ENCODE results near the gene TIMM10.

The TIMM10 gene, protein sequence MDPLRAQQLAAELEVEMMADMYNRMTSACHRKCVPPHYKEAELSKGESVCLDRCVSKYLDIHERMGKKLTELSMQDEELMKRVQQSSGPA

DNA sequence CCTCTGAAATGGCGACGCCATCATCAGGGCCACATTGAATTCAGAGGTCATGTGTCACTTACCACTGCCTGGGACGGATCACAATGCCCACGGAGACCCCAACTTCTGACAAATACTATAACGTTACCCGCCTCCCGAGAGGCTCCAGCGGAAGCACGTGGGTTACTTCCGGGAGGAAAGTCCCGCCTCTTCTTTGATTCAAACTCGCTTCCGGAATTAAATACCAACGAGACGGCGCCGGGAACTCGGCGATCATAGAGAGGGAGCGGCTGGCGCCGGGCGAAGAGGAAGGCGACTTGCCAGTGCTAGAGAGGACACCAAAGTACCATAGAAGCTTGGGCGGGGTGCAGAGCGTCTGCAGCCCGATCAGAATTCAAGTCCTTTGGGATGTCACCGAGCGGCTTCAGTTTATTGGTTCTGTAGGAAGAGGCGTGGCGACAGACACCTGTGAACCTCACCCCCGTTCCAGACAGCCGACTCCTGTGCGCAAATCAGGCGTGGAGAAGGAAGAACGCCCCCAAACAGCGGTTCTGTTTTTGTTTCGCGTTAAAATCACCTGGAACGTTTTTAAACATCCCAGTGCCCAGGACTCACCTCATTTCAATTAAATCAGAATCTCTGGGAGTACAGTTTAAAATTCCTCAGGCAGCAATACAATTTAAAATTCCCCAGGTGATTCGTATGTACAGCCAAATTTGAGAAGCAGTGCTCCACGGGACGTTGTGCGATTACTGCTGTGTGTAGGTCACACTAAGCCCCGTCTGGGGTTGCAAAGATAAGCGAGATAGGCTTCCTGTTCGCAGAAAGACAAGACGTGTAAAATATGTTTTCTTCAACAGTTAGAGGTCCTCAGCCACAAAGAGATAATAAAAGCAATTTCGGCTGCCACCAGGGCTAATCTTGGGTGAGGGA, at the start of gene TIMM10:
TIMM10 (minus strand) TSS at position 159 of the 912 bp plus-strand sequence. CDS start 565 bp downstream, outside the sequence.
- peak; percentile 100 for DNase-seq

DNA sequence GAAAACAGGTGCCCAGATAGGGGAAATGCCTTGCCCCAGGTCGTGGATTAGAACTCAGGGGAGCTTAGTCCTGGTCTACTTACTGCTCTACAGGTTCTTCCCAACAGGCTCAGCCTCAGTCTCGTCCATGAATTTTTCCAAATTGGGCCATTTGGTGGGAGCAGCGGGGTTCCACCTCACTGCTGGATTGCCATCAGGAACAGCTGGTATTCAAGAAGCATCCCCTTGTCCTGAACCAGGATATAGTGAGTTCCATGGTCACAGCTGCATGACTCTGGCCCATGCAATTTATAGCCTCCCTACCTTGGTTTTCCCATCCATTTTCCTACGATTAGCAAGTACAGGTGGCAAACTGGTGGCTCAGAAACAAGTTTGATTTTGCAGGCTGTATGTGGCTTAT, 43.5 kb upstream of the TIMM10 start:
- DNase-seq = no peak

DNA sequence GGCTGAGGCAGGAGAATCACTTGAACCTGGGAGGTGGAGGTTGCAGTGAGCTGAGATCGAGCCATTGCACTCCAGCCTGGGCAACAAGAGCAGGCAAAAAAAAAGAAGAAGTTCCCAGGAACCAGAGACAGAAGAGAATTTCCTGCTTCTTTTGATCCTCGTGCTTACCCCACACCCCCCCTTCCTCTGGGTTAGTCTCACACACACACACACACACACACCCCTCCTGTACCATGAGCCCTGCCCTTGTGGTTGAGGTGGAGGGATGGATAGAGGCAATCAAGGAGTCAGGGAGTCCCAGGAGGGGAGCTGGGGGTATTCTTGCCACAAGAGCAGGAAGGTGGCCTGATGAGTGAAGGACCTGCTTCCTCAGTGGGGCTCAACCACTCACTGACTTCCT, 41.1 kb upstream of the TIMM10 start:
- peak; percentile 87 to 89 for DNase-seq

DNA sequence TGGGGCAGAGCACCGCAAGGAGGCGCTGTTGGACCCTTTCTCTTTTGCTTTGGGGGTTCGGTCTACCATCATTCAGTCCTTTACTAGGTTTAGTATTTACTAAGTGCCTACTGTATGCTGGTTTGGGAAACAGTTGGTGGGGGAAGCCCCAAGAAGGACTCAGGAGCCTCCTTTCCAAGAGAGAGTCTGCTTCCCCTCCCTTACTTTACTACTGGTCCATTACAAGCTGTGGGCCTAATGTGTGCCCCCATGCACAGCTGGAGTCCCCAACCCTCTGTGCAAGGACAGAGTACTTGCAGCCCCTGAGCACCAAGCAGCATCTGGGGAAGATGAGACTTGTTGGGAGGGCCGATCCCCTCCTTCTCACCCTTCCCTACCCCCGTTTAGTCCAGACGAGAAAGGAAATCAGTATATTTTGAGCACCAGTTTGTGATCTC, 37.8 kb upstream of the TIMM10 start:
- peak; percentile 78 to 85 for DNase-seq

DNA sequence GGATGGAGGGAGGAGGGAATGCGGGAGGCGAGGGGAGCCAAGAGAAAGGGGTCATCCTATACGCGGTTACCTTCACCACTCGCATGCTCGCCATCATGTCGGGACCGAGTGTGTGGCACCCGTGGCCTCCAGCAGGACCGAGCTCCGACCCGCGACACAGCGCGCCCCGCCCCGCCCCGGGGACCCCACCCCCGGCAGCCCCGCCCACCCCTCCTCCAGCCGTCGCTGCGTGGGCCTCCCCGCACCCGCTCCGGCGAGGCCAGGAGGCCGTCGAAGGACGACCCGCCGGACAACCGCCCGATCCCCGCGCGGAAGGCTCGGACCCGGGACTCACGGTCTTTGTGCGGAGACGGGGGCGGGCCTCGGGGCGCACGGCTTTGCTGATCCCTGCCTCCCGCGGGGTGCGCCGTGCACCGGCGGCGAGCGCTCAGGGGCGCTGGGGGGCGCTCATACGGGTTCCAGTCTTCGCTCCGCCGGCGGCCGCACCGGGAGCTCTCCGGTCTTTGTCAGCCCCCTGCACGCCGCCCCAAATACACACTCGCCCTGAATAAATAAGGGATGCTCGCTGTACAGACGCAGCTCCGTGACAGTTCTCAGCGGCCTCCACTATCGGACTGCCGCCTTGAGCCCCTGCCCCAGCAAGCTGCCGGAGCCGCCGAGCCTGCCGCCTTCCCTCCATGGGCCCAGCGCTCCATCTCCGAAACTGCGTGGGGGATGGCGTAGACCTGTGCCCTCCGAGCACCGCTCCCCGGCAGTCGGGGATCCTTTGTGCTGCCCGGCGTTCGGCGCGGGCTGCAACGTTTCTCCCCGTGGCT, 37.2 kb upstream of the TIMM10 start, which contains the start of gene UBE2L6:
UBE2L6 (minus strand) TSS at position 158 of the 815 bp plus-strand sequence; CDS start at position 97, 61 bp downstream.
- DNase-seq = peak; percentile 38 to 61

DNA sequence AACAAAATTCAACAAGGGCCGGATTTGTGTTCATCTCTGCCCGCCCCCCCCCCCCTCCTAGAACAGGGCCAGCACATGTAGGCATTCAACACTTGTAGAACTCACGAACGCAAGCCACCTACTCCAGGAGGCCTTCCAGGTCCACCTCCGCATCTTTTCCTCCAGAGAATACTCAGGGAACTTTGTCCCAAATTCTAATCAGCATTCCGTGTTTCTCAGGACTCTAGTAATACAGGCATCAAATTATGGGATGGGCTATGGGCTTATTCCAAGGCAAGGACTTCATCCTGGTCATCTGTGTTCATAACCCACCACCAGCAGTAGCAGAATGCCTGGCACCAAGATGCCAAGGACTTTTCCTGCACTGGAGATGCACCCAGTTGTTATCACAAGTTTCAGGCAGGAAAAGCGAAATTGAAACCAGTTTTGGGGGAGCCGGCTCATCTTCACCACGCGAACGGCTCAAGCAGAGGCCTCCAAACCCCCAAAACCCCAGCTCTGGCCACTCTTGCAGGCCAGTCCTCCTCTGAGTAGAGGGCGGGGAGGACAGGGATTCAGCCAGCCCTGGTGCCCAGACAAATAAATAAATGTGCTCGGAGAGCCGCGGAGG, 36.5 kb upstream of the TIMM10 start:
- DNase-seq = no peak

DNA sequence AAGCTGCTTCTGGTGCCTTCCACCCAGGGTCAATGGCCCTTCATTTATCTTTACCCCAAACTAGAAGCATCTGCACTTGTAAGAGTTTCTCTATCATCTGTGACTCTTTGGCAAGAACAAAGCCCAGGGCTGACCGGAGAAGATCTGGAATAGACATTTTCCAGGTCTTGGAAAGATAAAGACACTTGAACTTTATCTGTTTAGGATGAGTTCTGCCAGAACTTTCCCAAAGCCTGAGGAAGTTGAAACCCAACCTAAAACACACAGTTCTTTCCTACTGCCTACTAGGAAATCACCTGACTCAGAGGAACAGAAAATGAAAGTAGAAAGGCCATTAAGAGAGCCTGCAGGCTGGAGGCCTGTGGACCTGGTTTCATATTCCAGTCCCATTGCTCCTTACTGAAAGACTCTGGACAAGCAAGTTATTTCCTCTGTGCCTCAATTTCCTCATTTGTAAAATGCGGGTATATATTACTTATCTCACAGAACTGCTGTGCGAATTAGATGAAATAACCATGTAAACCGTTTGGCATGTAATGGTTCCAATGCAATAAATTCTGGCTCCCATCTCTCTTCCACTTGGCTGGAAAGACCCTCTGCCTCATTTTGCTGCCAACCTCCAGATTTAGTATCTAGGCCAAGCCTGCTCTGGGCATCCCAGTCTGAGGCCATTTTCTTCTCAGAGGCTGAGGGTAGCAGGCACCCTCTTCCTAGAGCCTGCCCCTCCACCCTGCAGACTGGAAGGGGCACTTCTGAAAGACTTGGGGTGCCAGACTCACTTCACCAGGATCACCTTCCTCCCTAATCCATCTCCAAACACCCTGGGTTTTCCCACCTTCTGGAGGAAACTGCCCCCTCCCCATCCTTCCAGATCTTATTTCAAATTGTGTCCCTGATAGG, 35.7 kb upstream of the TIMM10 start:
- DNase-seq = peak; percentile 24 to 61

DNA sequence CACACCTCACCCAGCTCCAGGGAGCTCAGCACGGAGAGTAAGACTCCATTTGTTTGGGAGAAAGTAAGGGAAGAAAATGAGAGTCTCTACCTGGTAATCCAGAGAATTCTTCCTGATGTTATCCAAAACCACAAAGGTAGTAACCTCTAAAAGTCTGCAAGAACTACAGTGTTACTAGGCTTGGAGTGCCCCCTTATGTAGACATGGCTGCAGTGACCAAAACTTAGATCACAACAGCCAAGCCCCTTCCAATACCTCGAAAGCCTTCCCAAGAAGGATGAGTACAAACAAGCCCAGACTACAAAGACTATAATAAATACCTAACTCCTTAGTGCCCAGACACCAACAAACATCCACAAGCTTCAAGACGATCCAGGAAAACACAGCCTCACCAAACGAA, 32.0 kb upstream of the TIMM10 start:
- DNase-seq = no peak

DNA sequence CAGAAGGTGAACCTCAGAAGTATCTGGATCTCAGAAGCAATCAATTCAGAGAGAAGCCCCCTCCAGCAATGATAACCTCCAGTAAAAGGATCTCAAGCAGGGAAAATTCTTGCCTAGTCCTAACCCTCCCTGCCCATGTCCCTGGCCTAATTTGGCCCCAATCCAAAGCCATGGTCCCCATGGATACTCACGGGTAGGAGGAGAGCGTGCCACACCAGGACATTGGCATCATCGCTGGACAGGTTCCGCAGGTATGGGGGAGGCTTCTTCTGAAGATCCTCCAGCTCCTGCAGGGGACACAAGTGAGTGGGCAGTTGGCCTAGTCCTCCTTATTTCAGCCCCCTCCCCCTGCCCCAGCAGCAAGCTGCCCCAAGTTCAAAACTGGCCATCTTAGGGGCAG, 29.6 kb upstream of the TIMM10 start:
- DNase-seq = no peak

DNA sequence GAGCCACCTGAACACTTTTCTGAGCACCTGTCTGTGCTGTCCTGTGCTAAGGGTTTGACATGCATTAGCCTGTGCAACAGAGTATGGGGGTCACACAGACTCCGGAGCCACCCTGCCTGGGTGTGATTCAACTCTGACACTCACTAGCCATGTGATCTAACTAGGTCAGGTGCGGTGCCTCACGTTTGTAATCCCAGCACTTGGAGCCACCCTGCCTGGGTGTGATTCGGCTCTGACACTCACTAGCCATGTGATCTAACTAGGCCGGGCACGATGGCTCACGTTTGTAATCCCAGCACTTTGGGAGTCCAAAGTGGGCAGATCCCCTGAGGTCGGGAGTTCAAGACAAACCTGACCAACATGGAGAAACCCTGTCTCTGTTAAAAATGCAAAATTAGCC, 25.5 kb upstream of the TIMM10 start:
- DNase-seq = no peak

DNA sequence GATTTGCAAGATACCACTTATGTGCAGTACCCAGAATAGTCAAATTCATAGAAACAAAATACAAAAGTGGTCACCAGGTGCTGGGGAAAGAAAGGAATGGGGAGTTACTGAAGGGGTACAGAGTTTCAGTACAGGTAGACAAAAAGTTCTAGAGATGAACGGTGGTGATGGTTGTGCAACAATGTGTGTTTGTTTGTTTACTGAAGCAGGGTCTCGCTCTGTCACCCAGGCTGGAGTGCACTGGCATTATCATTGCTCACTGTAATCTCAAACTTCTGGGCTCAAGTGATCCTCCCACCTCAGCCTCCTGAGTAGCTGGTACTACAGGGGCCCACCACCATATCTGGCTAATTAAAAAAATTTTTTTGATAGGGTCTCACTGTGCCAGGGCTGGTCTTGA, 24.8 kb upstream of the TIMM10 start:
- DNase-seq = no peak

DNA sequence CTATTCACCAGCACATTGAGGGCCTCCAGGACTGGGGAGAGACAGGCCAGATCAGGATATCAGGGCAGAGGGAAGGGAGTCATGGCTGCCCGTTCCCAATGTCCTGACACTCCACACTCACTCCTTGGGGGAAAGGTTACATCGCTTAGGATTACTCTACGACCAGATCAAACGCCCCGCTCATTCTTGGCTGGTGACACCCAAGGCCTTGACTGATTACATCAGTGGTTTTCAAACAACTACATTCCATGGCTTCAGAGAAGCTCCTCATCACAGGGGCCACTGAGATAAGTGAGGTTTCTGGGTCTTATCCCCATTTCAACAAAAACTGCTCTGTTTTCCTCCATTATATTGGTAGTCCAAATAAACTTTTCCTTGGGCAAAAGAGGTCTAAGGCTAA, 21.9 kb upstream of the TIMM10 start:
- no peak for DNase-seq

DNA sequence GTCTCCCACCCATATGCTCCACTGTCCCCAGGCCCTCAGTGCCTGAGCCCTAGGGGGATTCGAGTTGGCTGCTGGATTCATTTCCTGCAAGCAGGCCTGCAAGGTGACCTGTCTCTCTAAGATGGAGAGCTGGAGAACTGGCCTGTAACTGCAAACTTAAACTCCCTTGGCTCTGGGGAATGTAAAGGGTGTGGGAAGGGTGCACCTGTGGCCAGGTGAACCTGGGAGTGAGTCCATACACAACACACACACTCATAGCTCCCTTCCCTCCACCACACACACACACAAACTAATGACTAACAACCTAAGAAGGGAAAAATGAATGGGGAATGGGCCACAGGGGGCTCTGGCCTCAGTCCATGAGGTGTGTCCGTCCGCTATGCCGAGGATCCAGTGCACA, 21.4 kb upstream of the TIMM10 start:
- DNase-seq = no peak

DNA sequence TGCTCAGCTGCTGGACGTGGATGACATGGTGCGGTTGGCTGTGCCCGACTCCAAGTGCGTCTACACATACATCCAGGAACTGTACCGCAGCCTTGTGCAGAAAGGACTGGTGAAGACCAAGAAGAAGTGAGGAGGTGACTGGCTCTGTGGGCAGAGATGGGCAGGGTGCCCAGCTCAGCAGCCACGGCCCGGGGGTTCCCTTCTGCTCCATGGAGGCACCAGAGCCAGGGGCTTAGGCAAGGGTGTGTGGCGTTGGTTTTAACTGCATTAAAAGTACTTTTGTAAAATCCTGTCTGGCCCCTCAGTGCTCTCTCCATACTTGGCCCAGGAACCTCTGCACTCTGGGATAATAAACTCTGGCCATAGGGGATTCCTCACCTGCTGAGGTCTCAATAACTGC, 19.4 kb upstream of the TIMM10 start:
- DNase-seq = no peak

DNA sequence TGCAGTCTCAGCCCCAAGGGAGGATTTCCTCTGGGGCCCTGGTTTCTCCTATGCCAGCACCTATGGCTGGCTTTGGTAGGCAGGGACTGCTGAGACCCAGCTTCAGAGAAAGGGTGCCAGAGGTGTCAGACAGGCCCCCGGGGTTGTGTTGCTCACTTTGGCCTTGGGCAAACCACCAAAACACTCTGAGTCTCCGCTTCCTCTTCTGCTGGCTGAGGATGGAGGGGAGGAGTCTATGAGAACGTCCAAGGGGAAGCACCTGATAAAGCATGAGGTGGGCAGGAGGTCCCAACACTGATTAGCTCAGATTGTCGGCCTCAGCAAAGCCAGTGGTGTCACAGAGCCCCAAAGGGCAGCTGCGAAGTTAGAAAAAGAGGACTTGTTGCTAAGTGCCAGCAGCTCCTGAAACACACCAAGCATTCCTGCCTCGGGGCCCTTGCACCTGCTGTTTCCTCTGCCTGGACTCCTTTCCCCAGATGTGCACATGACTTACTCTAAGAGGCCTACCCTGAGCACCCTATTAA, 17.4 kb upstream of the TIMM10 start:
- DNase-seq = peak; percentile 44 to 56

DNA sequence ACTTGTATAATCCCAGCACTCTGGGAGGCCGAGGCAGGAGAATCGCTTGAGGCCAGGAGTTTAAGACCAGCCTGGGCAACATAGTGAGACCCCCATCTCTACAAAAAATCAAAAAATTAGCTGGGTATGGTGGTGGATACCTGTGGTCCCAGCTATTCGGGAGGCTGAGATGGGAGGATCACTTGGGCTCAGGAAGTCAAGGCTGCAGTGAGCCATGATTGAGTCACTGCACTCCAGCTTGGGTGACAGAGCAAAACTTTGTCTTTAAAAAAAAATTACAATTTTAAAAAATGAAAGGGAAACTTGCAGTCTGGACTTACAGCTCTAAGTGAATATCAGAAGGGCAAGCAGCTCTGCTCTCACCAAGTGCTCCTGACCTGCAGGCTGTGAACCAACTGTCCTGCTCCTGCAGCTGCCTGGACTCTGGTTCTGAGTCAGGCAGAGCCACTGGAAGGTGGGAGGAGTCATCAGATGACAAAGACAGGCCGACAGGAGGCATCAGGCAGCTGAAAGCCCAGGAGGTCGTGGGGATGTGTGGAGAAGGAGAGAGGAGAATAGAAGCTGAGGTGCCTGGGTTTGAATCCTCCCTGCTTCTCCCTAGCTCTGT, 16.4 kb upstream of the TIMM10 start:
- no peak for DNase-seq

DNA sequence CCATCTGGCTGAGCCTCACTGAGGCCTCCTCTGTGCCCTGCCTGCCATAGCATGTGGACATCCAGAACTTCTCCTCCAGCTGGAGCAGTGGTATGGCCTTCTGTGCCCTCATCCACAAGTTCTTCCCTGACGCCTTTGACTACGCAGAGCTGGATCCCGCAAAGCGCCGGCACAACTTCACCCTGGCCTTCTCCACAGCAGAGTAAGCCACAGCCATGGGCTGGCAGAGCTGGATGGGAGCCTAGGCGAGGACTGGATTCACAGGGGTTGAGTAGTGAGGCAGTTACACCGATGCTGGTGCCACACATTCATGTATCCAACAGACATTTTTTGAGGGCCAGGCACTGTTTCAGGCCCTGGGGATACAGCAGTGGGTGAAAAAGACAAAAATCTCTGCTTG, 15.9 kb upstream of the TIMM10 start:
- DNase-seq = no peak

DNA sequence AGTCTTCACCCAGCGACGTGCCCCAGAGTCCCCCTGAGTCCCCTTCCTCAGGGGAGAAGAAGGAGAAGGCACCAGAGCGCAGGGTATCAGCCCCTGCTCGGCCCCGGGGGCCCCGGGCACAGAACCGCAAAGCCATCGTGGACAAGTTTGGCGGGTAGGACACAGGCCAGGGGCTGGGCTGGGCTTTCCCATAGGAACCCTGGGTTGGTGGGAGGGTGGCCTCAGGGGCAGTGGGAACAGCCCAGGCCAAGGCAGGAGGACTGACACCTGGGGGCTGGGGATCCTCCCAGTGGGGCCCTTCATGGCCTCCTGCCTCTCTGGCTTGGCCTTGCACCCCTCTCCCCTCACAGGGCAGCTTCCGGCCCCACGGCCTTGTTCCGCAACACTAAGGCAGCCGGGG, 15.3 kb upstream of the TIMM10 start:
- DNase-seq = no peak

DNA sequence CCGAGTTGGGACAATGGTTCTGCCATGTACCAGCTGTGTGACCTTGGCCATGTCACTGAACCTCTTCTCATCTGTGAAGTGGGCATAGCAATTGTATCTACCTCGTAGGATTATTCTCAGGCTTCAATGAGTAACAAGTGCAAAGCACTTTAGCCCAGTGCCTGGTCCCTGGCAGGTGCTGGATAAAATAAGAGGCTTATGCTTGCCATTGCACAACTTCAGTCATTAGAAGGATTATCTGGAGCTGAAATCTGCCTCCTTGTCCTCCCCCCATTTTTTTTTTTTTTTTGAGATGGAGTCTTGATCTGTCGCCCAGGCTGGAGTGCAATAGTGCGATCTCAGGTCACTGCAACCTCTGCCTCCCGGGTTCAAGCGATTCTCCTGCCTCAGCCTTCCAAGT, 14.0 kb upstream of the TIMM10 start:
- no peak for DNase-seq

DNA sequence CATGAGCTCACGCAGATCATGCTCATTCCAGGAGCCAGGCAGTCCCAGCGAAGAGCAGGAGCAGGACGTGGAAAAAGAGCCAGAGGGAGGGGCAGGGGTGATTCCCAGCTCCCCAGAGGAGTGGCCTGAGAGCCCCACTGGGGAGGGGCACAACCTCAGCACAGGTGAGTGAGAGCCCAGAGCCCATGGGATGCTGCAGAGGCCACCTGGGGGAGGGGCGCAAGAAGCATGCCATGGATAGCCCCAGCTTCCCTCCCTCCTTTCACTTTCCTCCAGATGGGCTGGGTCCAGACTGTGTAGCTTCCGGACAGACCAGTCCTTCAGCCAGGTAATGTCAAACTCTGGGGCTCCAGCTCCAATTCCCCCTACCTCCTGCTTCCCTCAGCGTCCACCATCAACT, 13.0 kb upstream of the TIMM10 start:
- DNase-seq = no peak

DNA sequence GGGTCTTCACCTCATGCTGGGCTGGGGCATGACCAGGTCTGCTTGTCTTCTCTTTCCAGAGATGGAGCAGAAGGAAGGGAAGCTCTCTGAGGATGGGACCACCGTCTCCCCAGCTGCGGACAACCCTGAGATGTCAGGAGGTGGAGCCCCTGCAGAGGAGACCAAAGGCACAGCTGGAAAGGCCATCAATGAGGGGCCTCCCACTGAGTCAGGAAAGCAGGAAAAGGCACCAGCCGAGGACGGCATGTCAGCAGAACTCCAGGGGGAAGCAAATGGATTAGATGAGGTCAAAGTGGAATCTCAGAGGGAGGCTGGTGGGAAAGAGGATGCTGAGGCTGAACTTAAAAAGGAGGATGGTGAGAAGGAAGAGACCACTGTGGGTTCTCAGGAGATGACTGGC, 12.0 kb upstream of the TIMM10 start:
- no peak for DNase-seq

Data from Kasumi-1 (cell line).